Measurements from ENCODE around the gene NPSR1. TPM values are rescaled to one million over a fixed set of nuclear protein-coding genes. Genes with fewer than 3 reads are reported as not detected.
A peak's percentile ranks its signal among the peaks of the same experiment; 100 is the strongest.

NPSR1 gene
- total and polyA plus RNA-seq, 2 experiments from 2014 or later: not detected

- H3K36me3 ChIP-seq: no peaks in the 10 kb centered on the region
- no peak for DNase-seq (ENCODE audit: low read depth in 1 of 2, low spot score in 1 of 2)
- H3K9me3 ChIP-seq (ENCODE audit: low read depth): no peaks in the 10 kb centered on the region
- H3K4me3 ChIP-seq: no peak overlapping the region
- H3K27ac ChIP-seq: no peak overlapping the region
- peaks cover 5% of the 10 kb centered on the region for H3K4me1 ChIP-seq (ENCODE audit: low read depth)
- TF ChIP-seq, protein P1, sequence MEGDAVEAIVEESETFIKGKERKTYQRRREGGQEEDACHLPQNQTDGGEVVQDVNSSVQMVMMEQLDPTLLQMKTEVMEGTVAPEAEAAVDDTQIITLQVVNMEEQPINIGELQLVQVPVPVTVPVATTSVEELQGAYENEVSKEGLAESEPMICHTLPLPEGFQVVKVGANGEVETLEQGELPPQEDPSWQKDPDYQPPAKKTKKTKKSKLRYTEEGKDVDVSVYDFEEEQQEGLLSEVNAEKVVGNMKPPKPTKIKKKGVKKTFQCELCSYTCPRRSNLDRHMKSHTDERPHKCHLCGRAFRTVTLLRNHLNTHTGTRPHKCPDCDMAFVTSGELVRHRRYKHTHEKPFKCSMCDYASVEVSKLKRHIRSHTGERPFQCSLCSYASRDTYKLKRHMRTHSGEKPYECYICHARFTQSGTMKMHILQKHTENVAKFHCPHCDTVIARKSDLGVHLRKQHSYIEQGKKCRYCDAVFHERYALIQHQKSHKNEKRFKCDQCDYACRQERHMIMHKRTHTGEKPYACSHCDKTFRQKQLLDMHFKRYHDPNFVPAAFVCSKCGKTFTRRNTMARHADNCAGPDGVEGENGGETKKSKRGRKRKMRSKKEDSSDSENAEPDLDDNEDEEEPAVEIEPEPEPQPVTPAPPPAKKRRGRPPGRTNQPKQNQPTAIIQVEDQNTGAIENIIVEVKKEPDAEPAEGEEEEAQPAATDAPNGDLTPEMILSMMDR (IDR thresholded peaks at IDR 0.05; ENCODE audit: low read depth, low read length): no peak
- no peaks in the 10 kb centered on the region for H3K27me3 ChIP-seq
Measured at GRCh38 chr7:34840176-34840785, 182.3 kb downstream of the NPSR1 start.

DNA sequence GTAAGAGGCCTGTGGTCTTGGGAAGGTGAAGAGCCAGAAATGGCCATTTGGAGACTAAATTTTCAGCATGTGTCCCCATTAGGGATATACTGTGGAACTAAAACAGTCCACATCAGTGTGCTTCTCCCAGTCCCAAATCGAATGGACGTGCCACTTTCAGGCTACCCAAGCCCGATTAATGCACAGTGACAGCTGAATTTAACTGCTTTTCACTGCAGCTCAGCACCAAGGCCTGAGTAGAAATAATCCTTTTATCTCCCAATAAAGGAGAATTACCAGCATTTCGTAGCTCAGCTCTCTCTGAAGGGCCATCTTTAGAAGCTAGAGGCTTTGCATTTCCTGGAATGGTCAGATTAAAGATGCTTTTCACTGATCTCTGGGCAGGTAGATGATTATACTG lies 183.3 kb downstream of the NPSR1 start:
- Histone ChIP-seq H3K27ac (no peak overlapping the region), H3K4me3 (no peak overlapping the region), H3K4me1 (ENCODE audit: low read depth) (peaks cover 5% of the 10 kb centered on the region), H3K36me3 (no peaks in the 10 kb centered on the region), H3K9me3 (ENCODE audit: low read depth) (no peaks in the 10 kb centered on the region), H3K27me3 (no peaks in the 10 kb centered on the region)
- DNase-seq (ENCODE audit: low read depth in 1 of 2, low spot score in 1 of 2): no peak
- TF ChIP-seq, protein P1 (IDR thresholded peaks at IDR 0.05; ENCODE audit: low read depth, low read length): no peak

DNA sequence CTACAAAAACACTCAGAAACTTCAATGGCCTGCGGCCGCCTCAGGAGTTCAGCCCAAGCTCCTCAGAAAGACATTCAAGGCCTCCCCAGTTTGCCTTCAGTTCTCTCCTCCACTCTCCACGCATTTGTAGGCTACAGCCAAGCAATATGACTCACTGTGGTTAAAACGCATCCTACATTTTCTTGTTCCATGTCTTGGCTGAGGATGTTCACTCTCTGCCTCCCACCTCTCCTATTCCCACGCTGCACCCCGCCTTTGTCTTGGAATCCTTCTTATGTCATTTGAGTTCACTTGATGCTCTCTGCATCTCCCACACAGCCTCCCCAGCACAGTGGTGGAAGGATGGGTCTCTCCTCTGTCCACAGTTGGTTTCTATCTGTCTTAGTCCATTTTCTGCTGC lies 184.8 kb downstream of the NPSR1 start:
- Histone ChIP-seq H3K27me3 (no peaks in the 10 kb centered on the region), H3K9me3 (ENCODE audit: low read depth) (no peaks in the 10 kb centered on the region), H3K36me3 (no peaks in the 10 kb centered on the region), H3K4me3 (no peak overlapping the region), H3K4me1 (ENCODE audit: low read depth) (peaks cover 5% of the 10 kb centered on the region), H3K27ac (no peak overlapping the region)
- peak in 1 of 2 donors; percentile 62 for DNase-seq (ENCODE audit: low read depth in 1 of 2, low spot score in 1 of 2)
- TF ChIP-seq, protein P1 (IDR thresholded peaks at IDR 0.05; ENCODE audit: low read depth, low read length): no peak

- Histone ChIP-seq H3K27me3 (no peaks in the 10 kb centered on the region), H3K27ac (no peak overlapping the region), H3K36me3 (no peaks in the 10 kb centered on the region), H3K9me3 (ENCODE audit: low read depth) (no peaks in the 10 kb centered on the region), H3K4me1 (ENCODE audit: low read depth) (peaks cover 5% of the 10 kb centered on the region), H3K4me3 (no peak overlapping the region)
- TF ChIP-seq, protein P1 (IDR thresholded peaks at IDR 0.05; ENCODE audit: low read depth, low read length): no peak
- DNase-seq (ENCODE audit: low read depth in 1 of 2, low spot score in 1 of 2): no peak
Measured at GRCh38 chr7:34844406-34844805, 186.4 kb downstream of the NPSR1 start.

DNA sequence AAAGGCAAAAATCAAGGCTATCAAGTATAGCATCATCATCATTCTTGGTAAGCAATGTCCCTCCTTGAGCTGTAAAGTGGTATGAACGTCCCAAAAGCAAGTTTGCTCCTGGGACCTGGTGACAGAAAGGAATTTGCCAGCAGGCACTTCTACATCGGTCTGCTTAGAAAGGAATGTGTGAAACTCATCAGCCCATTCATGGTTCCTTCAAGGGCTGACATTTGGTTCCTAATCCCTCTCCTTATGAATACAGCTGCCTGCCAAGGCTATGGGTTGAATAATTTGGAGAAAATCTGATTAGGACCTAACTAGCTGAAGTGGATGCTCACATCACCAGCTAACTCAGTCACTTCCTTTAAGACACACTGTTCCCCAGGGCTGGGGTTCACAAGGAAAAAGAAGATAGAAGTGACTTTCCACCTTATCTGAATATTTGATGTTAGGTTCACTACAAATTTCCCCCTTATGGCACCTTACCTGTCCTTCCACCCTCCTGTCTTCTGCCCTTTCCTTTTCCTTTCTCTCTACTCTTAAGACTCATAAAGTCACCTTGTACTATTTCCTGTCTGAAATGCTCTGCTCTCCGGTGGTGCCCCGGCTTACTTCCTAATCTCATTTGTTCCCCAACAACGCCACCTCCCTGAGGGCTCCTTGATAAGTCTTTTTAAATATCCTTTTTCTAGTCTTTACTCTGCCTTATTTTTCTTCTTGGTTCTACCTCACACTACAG lies 187.1 kb downstream of the NPSR1 start:
- peak in 1 of 2 donors; percentile 38 for DNase-seq (ENCODE audit: low read depth in 1 of 2, low spot score in 1 of 2)
- Histone ChIP-seq H3K36me3 (no peaks in the 10 kb centered on the region), H3K9me3 (ENCODE audit: low read depth) (no peaks in the 10 kb centered on the region), H3K27ac (no peak overlapping the region), H3K4me1 (ENCODE audit: low read depth) (peaks cover 5% of the 10 kb centered on the region), H3K4me3 (no peak overlapping the region), H3K27me3 (no peaks in the 10 kb centered on the region)
- TF ChIP-seq, protein P1 (IDR thresholded peaks at IDR 0.05; ENCODE audit: low read depth, low read length): no peak
